Hepatocyte (in vitro differentiated cells): Measurements from ENCODE around the gene SPRY4. TPM values are rescaled to one million over a fixed set of nuclear protein-coding genes. Genes with fewer than 3 reads are reported as not detected.
"Not testable (repeated sequence)": the region's sequence is repeated elsewhere in the genome, so short reads cannot be mapped to it uniquely, and the experiment has no call there.

ENCODE experiments used
- DNase-seq: peaks from one replicate; pipeline ENCODE4 v3.0.0-alpha.2; 2016; ENCODE audit warnings: low spot score
- H2AFZ ChIP-seq: fragments of 200-600 bp; sonication (generic); 2 replicates; pipeline ENCODE4 v1.6.0; 2016; ENCODE audit warnings: antibody characterized with exemption, mild to moderate bottlenecking
- H3K27ac ChIP-seq: fragments of 200-600 bp; sonication (generic); 2 replicates; pipeline ENCODE4 v1.5.1; 2016; ENCODE audit warnings: mild to moderate bottlenecking
- H3K27me3 ChIP-seq: fragments of 200-600 bp; sonication (generic); 2 replicates; pipeline ENCODE4 v1.6.1; 2016
- H3K36me3 ChIP-seq: fragments of 200-600 bp; sonication (generic); replicated peaks from 2 replicates; pipeline ENCODE4 v1.5.1; 2016; ENCODE audit warnings: low read depth; ENCODE audit not compliant: insufficient read depth
- H3K4me1 ChIP-seq: fragments of 200-600 bp; sonication (generic); 2 replicates; pipeline ENCODE4 v1.5.1; 2016; ENCODE audit warnings: mild to moderate bottlenecking, moderate library complexity; ENCODE audit not compliant: insufficient read depth
- H3K4me2 ChIP-seq: fragments of 200-600 bp; sonication (generic); 2 replicates; pipeline ENCODE4 v1.6.0; 2016
- H3K4me3 ChIP-seq: fragments of 200-600 bp; sonication (generic); 2 replicates; pipeline ENCODE4 v1.5.1; 2016; ENCODE audit warnings: mild to moderate bottlenecking
- H3K79me2 ChIP-seq: fragments of 200-600 bp; sonication (generic); 2 replicates; pipeline ENCODE4 v1.6.0; 2017; ENCODE audit warnings: mild to moderate bottlenecking
- H3K9me2 ChIP-seq: fragments of 200-600 bp; sonication (generic); replicated peaks from 2 replicates; pipeline ENCODE4 v1.6.0; 2017; ENCODE audit warnings: mild to moderate bottlenecking; ENCODE audit not compliant: insufficient read depth
- H3K9me3 ChIP-seq: fragments of 200-600 bp; sonication (generic); 2 replicates; pipeline ENCODE4 v1.5.1; 2016; ENCODE audit warnings: low read depth, mild to moderate bottlenecking
- H4K20me1 ChIP-seq: fragments of 200-600 bp; sonication (generic); 2 replicates; pipeline ENCODE4 v1.6.0; 2016; ENCODE audit warnings: mild to moderate bottlenecking; ENCODE audit not compliant: insufficient read depth, poor library complexity, severe bottlenecking
- CTCF ChIP-seq: fragments of 200-600 bp; sonication (generic); IDR thresholded peaks from 2 replicates; pipeline ENCODE4 v1.5.1; 2016; ENCODE audit warnings: antibody characterized with exemption, mild to moderate bottlenecking; ENCODE audit not compliant: poor library complexity
- EZH2 ChIP-seq: fragments of 200-600 bp; sonication (generic); IDR thresholded peaks from 2 replicates; pipeline ENCODE4 v1.6.1; 2016; ENCODE audit warnings: antibody characterized with exemption, mild to moderate bottlenecking, borderline replicate concordance
- EZH2phosphoT487 ChIP-seq: fragments of 200-600 bp; sonication (generic); IDR thresholded peaks from one replicate; pipeline ENCODE4 v1.6.1; 2018; ENCODE audit warnings: antibody characterized with exemption, mild to moderate bottlenecking, low read depth, moderate library complexity; ENCODE audit not compliant: unreplicated experiment, severe bottlenecking
- WGBS: methylation state at CpG from one replicate; pipeline ENCODE4 v1.1.6; 2016; ENCODE audit warnings: low lambda C conversion rate; ENCODE audit errors: missing lambda C conversion rate; 5-methylcytosine and 5-hydroxymethylcytosine counted together
- polyA plus RNA-seq: library from polyadenylated mRNA; unstranded; fragments of >200 nt; fragmentation: Nextera tagmentation; extraction: Ambion mirVana; gene quantifications from 2 replicates; pipeline ENCODE4 v1.2.1, GENCODE V29; 2016
- total RNA-seq: library from RNA; depleted of rRNA; stranded (reverse); fragments of >200 nt; gene quantifications from 2 replicates; pipeline ENCODE4 v1.2.3, GENCODE V29; 2014

SPRY4 gene
- total and polyA plus RNA-seq, 2 experiments from 2014 or later = 7.2 to 8.5 TPM

GRCh38 chr5:142276517-142276916 lies 48.3 kb downstream of the SPRY4 start:
- WGBS = 76% methylated on average over 6 of the region's 6 CpGs

DNA sequence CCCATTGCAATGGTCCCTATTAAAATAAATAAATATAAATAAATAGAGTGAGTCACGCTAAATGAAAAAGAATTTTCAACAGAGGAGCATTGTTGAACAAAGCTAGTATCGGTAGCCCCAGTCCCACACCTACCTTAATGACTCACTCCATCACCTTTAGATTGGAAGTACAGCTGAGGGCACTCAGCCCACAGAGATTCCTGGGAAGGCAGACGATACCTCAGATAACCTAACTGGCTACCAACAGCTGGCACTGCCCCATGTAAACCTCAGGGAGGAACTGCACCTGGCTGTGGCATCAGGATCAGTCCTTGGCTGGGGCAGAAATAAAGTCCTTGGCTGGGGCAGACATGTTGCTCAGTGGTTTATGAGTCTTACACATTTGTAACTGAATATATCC lies 49.3 kb downstream of the SPRY4 start:
- WGBS = 73% methylated on average over 3 of the region's 3 CpGs
- H3K27me3 ChIP-seq = no peaks in the 10 kb centered on the region
- DNase-seq = no peak

More at GRCh38 chr5:142276517-142276916, 48.3 kb downstream of the SPRY4 start:
- Histone ChIP-seq H3K4me2 (no peak overlapping the region), H3K79me2 (no peaks in the 10 kb centered on the region), H3K27ac (no peak overlapping the region), H4K20me1 (no peaks in the 10 kb centered on the region), H3K27me3 (no peaks in the 10 kb centered on the region), H3K4me3 (no peak overlapping the region), H3K9me2 (no peaks in the 10 kb centered on the region), H3K4me1 (no peaks in the 10 kb centered on the region), H3K36me3 (no peaks in the 10 kb centered on the region), H2AFZ (no peak overlapping the region), H3K9me3 (no peaks in the 10 kb centered on the region)
- TF ChIP-seq EZH2phosphoT487 (no peak), CTCF (no peak), EZH2 (no peak)
- no peak for DNase-seq

GRCh38 chr5:142272596-142272995 lies 52.2 kb downstream of the SPRY4 start:
- not testable (repeated sequence) for H3K36me3 ChIP-seq, H3K9me2 ChIP-seq, H3K4me1 ChIP-seq, H3K4me3 ChIP-seq, H3K27me3 ChIP-seq, H3K79me2 ChIP-seq, H3K9me3 ChIP-seq, DNase-seq, H3K4me2 ChIP-seq, H4K20me1 ChIP-seq, H2AFZ ChIP-seq, H3K27ac ChIP-seq
- WGBS = 94% methylated on average over 5 of the region's 5 CpGs

More for the DNA sequence above, 49.3 kb downstream of the SPRY4 start:
- Histone ChIP-seq H3K79me2 (no peaks in the 10 kb centered on the region), H3K9me3 (no peaks in the 10 kb centered on the region), H3K9me2 (no peaks in the 10 kb centered on the region), H3K36me3 (no peaks in the 10 kb centered on the region), H3K4me2 (no peak overlapping the region), H2AFZ (no peak overlapping the region), H3K4me3 (no peak overlapping the region), H3K27ac (no peak overlapping the region), H3K4me1 (no peaks in the 10 kb centered on the region), H4K20me1 (no peaks in the 10 kb centered on the region)
- TF ChIP-seq EZH2 (no peak), EZH2phosphoT487 (no peak), CTCF (no peak)

GRCh38 chr5:142264084-142264483 lies 60.7 kb downstream of the SPRY4 start:
- not testable (repeated sequence) for H3K9me2 ChIP-seq, H3K4me2 ChIP-seq, H3K79me2 ChIP-seq, H3K27ac ChIP-seq, DNase-seq, H3K27me3 ChIP-seq, H3K9me3 ChIP-seq, H4K20me1 ChIP-seq, H3K4me3 ChIP-seq, H3K4me1 ChIP-seq, H2AFZ ChIP-seq, H3K36me3 ChIP-seq
- WGBS = 98% methylated on average over 4 of the region's 4 CpGs

- 80% methylated on average over 3 of the region's 3 CpGs for WGBS
Observed at GRCh38 chr5:142263346-142263745, 61.5 kb downstream of the SPRY4 start.

More at GRCh38 chr5:142263346-142263745, 61.5 kb downstream of the SPRY4 start:
- TF ChIP-seq EZH2phosphoT487 (no peak), EZH2 (no peak), CTCF (no peak)
- Histone ChIP-seq H3K4me2 (no peak overlapping the region), H3K9me2 (no peaks in the 10 kb centered on the region), H2AFZ (no peak overlapping the region), H3K9me3 (no peaks in the 10 kb centered on the region), H3K27me3 (no peaks in the 10 kb centered on the region), H3K36me3 (no peaks in the 10 kb centered on the region), H4K20me1 (no peaks in the 10 kb centered on the region), H3K27ac (no peak overlapping the region), H3K4me3 (no peak overlapping the region), H3K79me2 (no peaks in the 10 kb centered on the region), H3K4me1 (no peaks in the 10 kb centered on the region)
- DNase-seq = no peak
